ENCODE measurements around the gene RAB26. TPM values are rescaled to one million over a fixed set of nuclear protein-coding genes. Genes with fewer than 3 reads are reported as not detected.
A peak's percentile ranks its signal among the peaks of the same experiment; 100 is the strongest.
"Not testable (repeated sequence)": the region's sequence is repeated elsewhere in the genome, so short reads cannot be mapped to it uniquely, and the experiment has no call there.

The RAB26 gene
- total and polyA plus RNA-seq, 2 experiments from 2014 or later: 0.71 TPM; not detected in 1

DNA sequence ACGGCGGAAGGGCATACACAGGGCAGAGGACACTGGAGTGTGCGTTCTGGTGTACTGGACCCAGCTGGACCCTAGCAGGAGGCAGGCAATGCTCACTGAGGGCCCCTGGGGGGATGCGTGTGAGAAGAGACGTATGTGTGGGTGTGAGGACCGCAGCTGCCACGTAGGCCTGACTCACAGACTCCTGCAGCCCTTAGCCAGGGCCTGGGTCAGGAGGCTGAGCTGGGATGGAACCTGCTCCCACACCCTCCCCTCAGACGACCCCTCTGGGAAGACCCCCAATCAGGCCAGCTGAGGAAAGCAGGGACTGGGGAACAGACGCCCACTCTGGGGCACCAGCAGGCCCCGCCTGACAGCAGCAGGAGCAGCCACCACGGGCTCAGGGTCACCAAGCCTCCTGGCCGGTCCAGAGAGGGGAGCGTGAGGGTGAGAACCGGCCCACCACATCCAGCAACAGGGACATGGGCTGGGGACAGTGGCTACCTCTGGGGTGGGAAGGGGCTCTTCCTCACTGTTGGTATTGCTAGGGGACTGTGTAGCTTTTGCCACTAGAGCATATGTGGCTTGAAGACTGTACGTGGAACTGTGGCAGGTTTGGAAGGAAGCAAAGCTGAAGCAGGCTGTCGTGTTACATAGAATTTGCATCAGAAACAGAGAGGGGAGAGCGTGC is 41.2 kb upstream of the RAB26 start:
- H3K9me2 ChIP-seq (ENCODE audit: insufficient read depth); in situ Hi-C loops (cut with MboI); H3K9me3 ChIP-seq (ENCODE audit: low read depth); H3K4me2 ChIP-seq (ENCODE audit: unreplicated experiment); H3K4me3 ChIP-seq; H3K4me1 ChIP-seq (ENCODE audit: insufficient read depth); H3K36me3 ChIP-seq (ENCODE audit: low read depth); H2AFZ ChIP-seq; H3K27me3 ChIP-seq (replicated peaks; ENCODE audit: insufficient read depth); H3F3A ChIP-seq (ENCODE audit: insufficient read depth); H3K79me2 ChIP-seq (ENCODE audit: insufficient read depth); H4K20me1 ChIP-seq (ENCODE audit: insufficient read depth): not testable (repeated sequence)
- peak; percentile 82 for DNase-seq
- Histone ChIP-seq H3K27ac (peak overlapping the region; percentile 88), H3K9ac (peak overlapping the region; percentile 67)
- 66 to 75% methylated on average over 13 to 16 of the region's 17 CpGs for WGBS, 2 experiments (ENCODE audit: low coverage in 1 of 2, low lambda C conversion rate in 2 of 2, missing lambda C conversion rate in 2 of 2)

- H3K9me2 ChIP-seq (ENCODE audit: insufficient read depth); H3K4me2 ChIP-seq (ENCODE audit: unreplicated experiment); DNase-seq; H3K9me3 ChIP-seq (ENCODE audit: low read depth); H3K36me3 ChIP-seq (ENCODE audit: low read depth); H3K79me2 ChIP-seq (ENCODE audit: insufficient read depth); in situ Hi-C loops (cut with MboI); H3K4me1 ChIP-seq (ENCODE audit: insufficient read depth); H3K9ac ChIP-seq; H4K20me1 ChIP-seq (ENCODE audit: insufficient read depth); H3F3A ChIP-seq (ENCODE audit: insufficient read depth); H2AFZ ChIP-seq; H3K27me3 ChIP-seq (replicated peaks; ENCODE audit: insufficient read depth); H3K4me3 ChIP-seq: not testable (repeated sequence)
- WGBS, 2 experiments (ENCODE audit: low coverage in 1 of 2, low lambda C conversion rate in 2 of 2, missing lambda C conversion rate in 2 of 2): 90 to 92% methylated on average over 2 to 23 of the region's 23 CpGs
- peak overlapping the region; percentile 88 for H3K27ac ChIP-seq
These were observed 40.7 kb upstream of the RAB26 start for GRCh38 chr16:2107791-2108125.

DNA sequence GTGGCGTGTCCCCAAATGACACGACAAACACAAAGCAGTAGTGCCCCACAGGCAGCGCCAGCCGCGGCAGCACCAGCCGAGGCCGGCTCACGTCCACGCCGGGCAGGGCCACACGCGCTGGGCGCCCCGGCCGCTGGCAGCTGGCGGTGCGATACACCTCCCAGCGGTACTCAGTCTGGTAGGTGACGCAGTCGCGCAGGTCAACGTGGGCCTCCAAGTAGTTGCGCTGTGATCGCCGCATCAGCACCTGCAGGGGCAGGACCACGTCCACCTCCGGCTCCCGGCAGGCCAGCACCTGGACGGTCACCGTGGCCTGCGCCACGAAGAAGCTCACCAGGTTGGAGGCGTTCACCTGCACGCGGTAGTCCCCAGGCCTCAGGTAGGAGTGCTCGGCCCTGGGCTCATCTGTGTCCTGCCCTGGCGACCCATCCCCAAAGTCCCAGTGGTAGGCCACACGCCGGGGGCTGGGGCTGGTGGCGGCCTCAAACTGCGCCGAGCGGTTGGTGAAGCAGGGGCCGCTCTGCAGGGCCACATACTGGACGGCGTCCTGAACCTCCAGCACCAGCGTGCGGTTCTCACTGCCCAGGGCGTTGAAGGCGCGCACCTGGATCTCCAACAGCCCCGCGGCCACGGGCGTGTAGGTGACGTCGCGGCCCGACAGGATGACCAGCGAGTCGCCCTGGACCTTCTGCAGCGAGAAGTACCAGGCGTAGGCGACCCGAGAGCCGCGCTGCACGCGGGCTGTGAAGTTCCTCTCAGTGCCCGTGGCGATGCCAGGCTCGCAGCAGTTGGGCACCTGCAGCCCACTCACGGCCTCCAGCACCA is 39.8 kb upstream of the RAB26 start:
- H3K27me3 ChIP-seq (replicated peaks; ENCODE audit: insufficient read depth); H3K4me3 ChIP-seq; H3K4me1 ChIP-seq (ENCODE audit: insufficient read depth); H3K4me2 ChIP-seq (ENCODE audit: unreplicated experiment); H3K9me2 ChIP-seq (ENCODE audit: insufficient read depth); H3K36me3 ChIP-seq (ENCODE audit: low read depth); H3K9me3 ChIP-seq (ENCODE audit: low read depth); H3K9ac ChIP-seq; DNase-seq; H3K27ac ChIP-seq; H3F3A ChIP-seq (ENCODE audit: insufficient read depth); in situ Hi-C loops (cut with MboI); H4K20me1 ChIP-seq (ENCODE audit: insufficient read depth); H2AFZ ChIP-seq: not testable (repeated sequence)
- peaks cover 13% of the 10 kb centered on the region; the same call in 1 of the 2 replicates for H3K79me2 ChIP-seq (ENCODE audit: insufficient read depth)
- 96 to 97% methylated on average over 67 to 73 of the region's 73 CpGs for WGBS, 2 experiments (ENCODE audit: low coverage in 1 of 2, low lambda C conversion rate in 2 of 2, missing lambda C conversion rate in 2 of 2)

DNA sequence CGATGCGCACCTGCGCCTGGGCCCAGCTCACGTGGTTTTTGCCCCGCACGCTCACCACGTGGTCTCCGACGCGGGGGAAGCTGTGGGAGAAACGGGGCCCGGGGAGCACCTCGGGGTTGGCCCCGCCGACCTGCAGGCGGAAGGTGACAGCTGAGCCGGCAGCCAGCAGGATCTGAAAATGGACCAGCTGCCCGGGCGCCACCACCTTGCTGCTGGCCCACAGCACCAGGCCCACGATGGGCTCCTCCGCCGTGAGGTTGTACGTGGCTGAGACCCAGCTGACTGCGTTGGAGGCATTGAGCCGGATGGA is 39.2 kb upstream of the RAB26 start:
- WGBS, 2 experiments (ENCODE audit: low coverage in 1 of 2, low lambda C conversion rate in 2 of 2, missing lambda C conversion rate in 2 of 2): 93 to 95% methylated on average over 18 to 22 of the region's 25 CpGs

DNA sequence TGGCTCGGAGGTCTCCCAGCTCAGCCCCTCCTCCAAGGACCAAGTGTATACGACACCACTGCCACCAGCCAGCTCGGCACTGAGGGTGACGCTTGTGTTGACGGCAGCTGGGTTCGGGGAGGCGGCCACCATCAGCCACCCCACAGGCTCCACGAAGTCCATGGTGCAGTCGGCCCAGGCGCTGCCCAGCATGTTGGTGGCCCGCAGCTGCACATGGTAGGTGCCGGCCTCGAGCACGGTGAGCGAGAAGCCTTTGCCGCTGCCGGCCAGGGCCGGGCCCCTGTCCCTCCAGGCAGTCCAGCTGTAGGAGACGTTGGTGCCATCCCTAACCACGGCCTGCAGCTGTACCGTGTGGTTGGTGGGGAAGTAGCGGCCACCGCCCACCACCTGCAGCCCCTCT is 38.6 kb upstream of the RAB26 start:
- peaks cover 23% of the 10 kb centered on the region for H3K79me2 ChIP-seq (ENCODE audit: insufficient read depth)
- H3K4me1 ChIP-seq (ENCODE audit: insufficient read depth); H3K9me3 ChIP-seq (ENCODE audit: low read depth); H3K9me2 ChIP-seq (ENCODE audit: insufficient read depth); H2AFZ ChIP-seq; H3K27me3 ChIP-seq (replicated peaks; ENCODE audit: insufficient read depth); H3K27ac ChIP-seq; in situ Hi-C loops (cut with MboI); H3K4me2 ChIP-seq (ENCODE audit: unreplicated experiment); H3K4me3 ChIP-seq; H3F3A ChIP-seq (ENCODE audit: insufficient read depth); H3K9ac ChIP-seq; H3K36me3 ChIP-seq (ENCODE audit: low read depth); H4K20me1 ChIP-seq (ENCODE audit: insufficient read depth); DNase-seq: not testable (repeated sequence)
- 85% methylated on average over 11 to 22 of the region's 23 CpGs for WGBS, 2 experiments (ENCODE audit: low coverage in 1 of 2, low lambda C conversion rate in 2 of 2, missing lambda C conversion rate in 2 of 2)

More for the DNA sequence above, 39.2 kb upstream of the RAB26 start:
- H3F3A ChIP-seq (ENCODE audit: insufficient read depth); H3K4me2 ChIP-seq (ENCODE audit: unreplicated experiment); DNase-seq; H3K9me3 ChIP-seq (ENCODE audit: low read depth); H3K27ac ChIP-seq; H2AFZ ChIP-seq; in situ Hi-C loops (cut with MboI); H3K36me3 ChIP-seq (ENCODE audit: low read depth); H3K9me2 ChIP-seq (ENCODE audit: insufficient read depth); H3K4me1 ChIP-seq (ENCODE audit: insufficient read depth); H3K4me3 ChIP-seq; H3K27me3 ChIP-seq (replicated peaks; ENCODE audit: insufficient read depth); H4K20me1 ChIP-seq (ENCODE audit: insufficient read depth); H3K9ac ChIP-seq: not testable (repeated sequence)
- peaks cover 19% of the 10 kb centered on the region; the same call in 1 of the 2 replicates for H3K79me2 ChIP-seq (ENCODE audit: insufficient read depth)

GRCh38 chr16:2110332-2111008 is 38.0 kb upstream of the RAB26 start:
- 94% methylated on average over 36 to 43 of the region's 43 CpGs for WGBS, 2 experiments (ENCODE audit: low coverage in 1 of 2, low lambda C conversion rate in 2 of 2, missing lambda C conversion rate in 2 of 2)
- not testable (repeated sequence) for H2AFZ ChIP-seq, DNase-seq

DNA sequence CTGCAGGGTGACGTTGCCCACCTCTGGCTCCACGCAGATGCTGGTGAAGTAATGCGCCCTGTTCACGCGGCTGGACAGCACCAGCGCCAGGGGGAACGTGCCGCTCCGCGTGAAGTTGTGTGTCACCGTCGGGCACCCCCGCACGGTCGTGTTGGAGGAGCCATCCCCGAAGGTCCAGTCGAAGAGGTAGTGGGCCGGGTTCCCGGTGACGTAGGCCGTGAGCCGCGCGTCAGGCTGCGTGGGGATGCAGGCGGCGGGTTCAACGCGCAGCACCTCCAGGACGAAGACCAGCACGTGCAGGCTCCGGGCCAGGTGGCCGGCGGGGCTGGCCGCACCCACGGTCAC is 37.4 kb upstream of the RAB26 start:
- H2AFZ ChIP-seq; H3K4me1 ChIP-seq (ENCODE audit: insufficient read depth); H3K27ac ChIP-seq; H3K27me3 ChIP-seq (replicated peaks; ENCODE audit: insufficient read depth); H3K4me3 ChIP-seq; in situ Hi-C loops (cut with MboI); H3F3A ChIP-seq (ENCODE audit: insufficient read depth); H3K4me2 ChIP-seq (ENCODE audit: unreplicated experiment); H3K9ac ChIP-seq; H4K20me1 ChIP-seq (ENCODE audit: insufficient read depth); H3K36me3 ChIP-seq (ENCODE audit: low read depth); H3K9me3 ChIP-seq (ENCODE audit: low read depth); DNase-seq; H3K9me2 ChIP-seq (ENCODE audit: insufficient read depth): not testable (repeated sequence)
- H3K79me2 ChIP-seq (ENCODE audit: insufficient read depth): peaks cover 32% of the 10 kb centered on the region
- 95 to 96% methylated on average over 35 to 36 of the region's 36 CpGs for WGBS, 2 experiments (ENCODE audit: low coverage in 1 of 2, low lambda C conversion rate in 2 of 2, missing lambda C conversion rate in 2 of 2)

More at GRCh38 chr16:2110332-2111008, 38.0 kb upstream of the RAB26 start:
- H3F3A ChIP-seq (ENCODE audit: insufficient read depth); in situ Hi-C loops (cut with MboI); H3K9ac ChIP-seq; H3K36me3 ChIP-seq (ENCODE audit: low read depth); H3K4me3 ChIP-seq; H3K4me2 ChIP-seq (ENCODE audit: unreplicated experiment); H3K9me2 ChIP-seq (ENCODE audit: insufficient read depth); H3K27me3 ChIP-seq (replicated peaks; ENCODE audit: insufficient read depth); H3K9me3 ChIP-seq (ENCODE audit: low read depth); H3K4me1 ChIP-seq (ENCODE audit: insufficient read depth); H3K27ac ChIP-seq; H4K20me1 ChIP-seq (ENCODE audit: insufficient read depth): not testable (repeated sequence)
- peaks cover 29% of the 10 kb centered on the region for H3K79me2 ChIP-seq (ENCODE audit: insufficient read depth)
